Prostate gland (tissue), 2 donors: ENCODE measurements around the gene PLSCR3. TPM values are rescaled to one million over a fixed set of nuclear protein-coding genes. Genes with fewer than 3 reads are reported as not detected.
"Not testable (repeated sequence)": the region's sequence is repeated elsewhere in the genome, so short reads cannot be mapped to it uniquely, and the experiment has no call there.

Source experiments
- DNase-seq: peaks from one replicate; pipeline ENCODE4 v3.0.0-alpha.2; 2019; ENCODE audit warnings: low spot score
- H3K27ac ChIP-seq, 2 donors: fragments of 200-600 bp; sonication (generic); 2 replicates each; pipeline ENCODE4 v1.5.1; 2017 to 2019
- H3K27me3 ChIP-seq: fragments of 200-600 bp; sonication (generic); replicated peaks from 2 replicates; pipeline ENCODE4 v1.5.1; 2019; ENCODE audit not compliant: insufficient read depth
- H3K36me3 ChIP-seq, 2 donors: fragments of 200-600 bp; sonication (generic); 1 replicate in 1 of 2; 2 replicates in 1 of 2; pipeline versions ENCODE4 v1.5.1 to v1.8.1; 2017 to 2019
- H3K4me1 ChIP-seq: fragments of 200-600 bp; sonication (generic); replicated peaks from 2 replicates; pipeline ENCODE4 v1.5.1; 2019
- H3K4me3 ChIP-seq, 2 donors: fragments of 200-600 bp; sonication (generic); 2 replicates each; pipeline ENCODE4 v1.5.1; 2017 to 2019
- H3K9me3 ChIP-seq: fragments of 200-600 bp; sonication (generic); 2 replicates; pipeline ENCODE4 v1.5.1; 2017
- CTCF ChIP-seq, 4 experiments: fragments of 200-600 bp in 2 of 4; fragments of 450-650 bp in 2 of 4; sonication (generic) in 2 of 4; IDR thresholded peaks; 1 replicate in 3 of 4; 2 replicates in 1 of 4; pipeline ENCODE4 v1.5.1; 2016 to 2019; ENCODE audit warnings: antibody characterized with exemption in 4 of 4, mild to moderate bottlenecking in 2 of 4, moderate library complexity in 2 of 4
- POLR2A ChIP-seq: fragments of 450-650 bp; IDR thresholded peaks from one replicate; pipeline ENCODE4 v1.6.1; 2016; ENCODE audit warnings: antibody characterized with exemption, mild to moderate bottlenecking
- POLR2AphosphoS5 ChIP-seq: sonication (generic); formaldehyde crosslinking; IDR thresholded peaks from one replicate; pipeline ENCODE4 v1.6.1; 2017; ENCODE audit warnings: antibody characterized with exemption
- WGBS: methylation state at CpG from one replicate; pipeline ENCODE4 v1.1.5; 2018; 5-methylcytosine and 5-hydroxymethylcytosine counted together
- intact Hi-C: fragments of 100-400 bp; cut with DNase I; formaldehyde crosslinking; loops from one replicate; pipeline ENCODE4 v1.14.2; 2022
- total RNA-seq, 2 donors: library from RNA; depleted of rRNA; stranded (reverse); fragments of >200 nt; gene quantifications; one replicate each; pipeline ENCODE4 v1.1.0, GENCODE V29; 2016

The PLSCR3 gene
- total RNA-seq, 2 donors from 2014 or later: 25.8 to 26.4 TPM

DNA sequence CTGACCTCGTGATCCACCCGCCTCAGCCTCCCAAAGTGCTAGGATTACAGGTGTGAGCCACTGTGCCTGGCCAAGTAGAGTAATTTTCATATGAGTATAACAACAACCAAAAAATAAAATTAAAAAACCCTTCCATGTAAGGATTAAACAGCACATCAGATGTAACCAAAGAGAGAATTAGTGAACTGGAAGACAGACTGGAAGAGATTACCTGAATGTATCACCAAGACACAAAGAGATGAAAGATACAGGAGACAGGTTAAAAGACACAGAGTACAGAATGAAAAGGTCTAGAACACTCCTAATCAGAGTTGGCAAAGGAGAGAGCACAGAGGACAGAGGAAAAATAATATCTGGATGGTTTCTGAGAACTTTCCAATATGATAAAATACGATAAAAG is 15.2 kb downstream of the PLSCR3 start:
- 92% methylated on average over 3 of the region's 3 CpGs for WGBS
- no peak overlapping the region for H3K4me3 ChIP-seq
- TF ChIP-seq POLR2A (no peak), POLR2AphosphoS5 (no peak), CTCF (IDR thresholded peaks at IDR 0.05) (no peak)
- no peaks in the 10 kb centered on the region for H3K9me3 ChIP-seq
- no peak for DNase-seq
- intact Hi-C loops: no loop called here
- H3K27ac ChIP-seq: no peak overlapping the region
- H3K4me1 ChIP-seq: peaks cover 10% of the 10 kb centered on the region
- H3K36me3 ChIP-seq: no peaks in the 10 kb centered on the region
- no peaks in the 10 kb centered on the region for H3K27me3 ChIP-seq

GRCh38 chr17:7374353-7374752 is 20.0 kb downstream of the PLSCR3 start:
- Histone ChIP-seq H3K4me3 (no peak overlapping the region), H3K4me1 (no peaks in the 10 kb centered on the region), H3K27ac (no peak overlapping the region), H3K9me3 (no peaks in the 10 kb centered on the region), H3K27me3 (no peaks in the 10 kb centered on the region), H3K36me3 (no peaks in the 10 kb centered on the region)
- intact Hi-C loops: no loop called here
- TF ChIP-seq POLR2A (no peak), POLR2AphosphoS5 (no peak), CTCF (IDR thresholded peaks at IDR 0.05) (no peak)
- 94% methylated on average over 2 of the region's 2 CpGs for WGBS
- DNase-seq: no peak

GRCh38 chr17:7370853-7371252 is 23.5 kb downstream of the PLSCR3 start:
- H3K27ac ChIP-seq: no peak overlapping the region
- 85% methylated on average over 4 of the region's 4 CpGs for WGBS

GRCh38 chr17:7369825-7370224 is 24.5 kb downstream of the PLSCR3 start:
- no peak for DNase-seq
- Histone ChIP-seq H3K9me3 (no peaks in the 10 kb centered on the region), H3K27ac (no peak overlapping the region), H3K4me1 (no peaks in the 10 kb centered on the region), H3K4me3 (no peak overlapping the region), H3K27me3 (no peaks in the 10 kb centered on the region), H3K36me3 (no peaks in the 10 kb centered on the region)
- no peak for TF ChIP-seq CTCF (IDR thresholded peaks at IDR 0.05)
- no peak for TF ChIP-seq POLR2AphosphoS5
- TF ChIP-seq POLR2A: no peak
- intact Hi-C loops: no loop called here
- WGBS: 82% methylated on average over 5 of the region's 5 CpGs

More at GRCh38 chr17:7370853-7371252, 23.5 kb downstream of the PLSCR3 start:
- no peak for TF ChIP-seq POLR2AphosphoS5
- intact Hi-C loops: no loop called here
- DNase-seq: no peak
- Histone ChIP-seq H3K9me3 (no peaks in the 10 kb centered on the region), H3K4me3 (no peak overlapping the region), H3K36me3 (no peaks in the 10 kb centered on the region), H3K4me1 (no peaks in the 10 kb centered on the region), H3K27me3 (no peaks in the 10 kb centered on the region)

DNA sequence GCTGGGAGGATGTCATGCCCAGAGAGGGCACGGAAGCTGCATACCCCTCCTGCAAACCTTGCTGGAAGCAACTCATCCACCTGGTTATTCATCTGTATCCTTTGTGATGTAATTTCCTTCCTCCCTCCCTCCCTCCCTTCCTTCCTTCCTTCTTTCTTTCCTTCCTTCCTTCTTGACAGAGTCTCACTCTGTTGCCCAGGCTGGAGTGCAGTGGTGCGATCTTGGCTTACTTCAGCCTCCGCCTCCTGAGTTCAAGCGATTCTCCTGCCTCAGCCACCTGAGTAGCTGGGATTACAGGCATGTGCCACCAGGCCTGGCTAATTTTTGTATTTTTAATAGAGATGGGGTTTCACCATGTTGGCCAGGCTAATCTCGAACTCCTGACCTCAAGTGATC is 25.7 kb downstream of the PLSCR3 start:
- H3K4me3 ChIP-seq, H3K4me1 ChIP-seq, H3K27ac ChIP-seq, intact Hi-C loops, H3K9me3 ChIP-seq, H3K27me3 ChIP-seq, H3K36me3 ChIP-seq, DNase-seq: not testable (repeated sequence)
- 80% methylated on average over 5 of the region's 5 CpGs for WGBS

DNA sequence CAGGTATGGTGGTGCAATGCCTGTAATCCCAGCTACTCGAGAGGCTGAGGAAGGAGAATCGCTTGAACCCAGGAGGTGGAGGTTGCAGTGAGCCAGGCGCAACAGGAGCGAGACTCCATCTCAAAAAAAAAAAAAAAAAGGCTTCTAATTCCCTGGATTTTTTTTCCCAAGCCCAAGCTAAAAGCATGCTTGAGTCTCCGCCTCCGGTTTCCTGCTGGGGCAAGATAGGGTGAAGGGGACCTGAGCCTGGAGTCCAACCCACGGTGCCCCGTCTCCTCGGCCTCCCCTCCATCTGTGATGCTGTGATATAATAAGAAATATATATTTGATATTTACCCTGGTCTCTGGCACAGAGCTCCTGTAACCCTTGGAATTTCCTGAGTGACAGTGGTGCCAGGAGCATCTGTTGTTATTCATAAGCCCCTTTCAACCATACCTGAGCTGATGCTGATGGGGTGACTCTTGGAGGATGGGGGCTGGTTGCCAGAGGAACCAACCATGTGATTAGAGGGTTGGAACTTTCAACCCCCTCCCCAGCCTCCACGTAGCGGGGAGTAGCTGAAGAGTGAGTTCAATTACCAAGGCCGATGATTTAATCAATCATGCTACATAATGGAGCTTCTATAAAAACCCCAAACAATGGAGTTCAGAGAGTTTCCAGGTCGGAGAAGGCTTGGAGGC is 26.3 kb downstream of the PLSCR3 start:
- intact Hi-C loops: no loop called here

More for the DNA sequence above, 26.3 kb downstream of the PLSCR3 start:
- Histone ChIP-seq H3K4me3 (no peak overlapping the region), H3K4me1 (no peaks in the 10 kb centered on the region), H3K27me3 (no peaks in the 10 kb centered on the region), H3K27ac (no peak overlapping the region), H3K9me3 (no peaks in the 10 kb centered on the region), H3K36me3 (no peaks in the 10 kb centered on the region)
- WGBS: 55% methylated on average over 13 of the region's 13 CpGs
- no peak for DNase-seq
- TF ChIP-seq CTCF (IDR thresholded peaks at IDR 0.05) (no peak), POLR2AphosphoS5 (no peak), POLR2A (no peak)
